ENCODE results near the gene RTRAF. TPM values are rescaled to one million over a fixed set of nuclear protein-coding genes. Genes with fewer than 3 reads are reported as not detected.

RTRAF gene
- total RNA-seq, 1 experiment from 2014 or later, result 93.7 TPM

DNA sequence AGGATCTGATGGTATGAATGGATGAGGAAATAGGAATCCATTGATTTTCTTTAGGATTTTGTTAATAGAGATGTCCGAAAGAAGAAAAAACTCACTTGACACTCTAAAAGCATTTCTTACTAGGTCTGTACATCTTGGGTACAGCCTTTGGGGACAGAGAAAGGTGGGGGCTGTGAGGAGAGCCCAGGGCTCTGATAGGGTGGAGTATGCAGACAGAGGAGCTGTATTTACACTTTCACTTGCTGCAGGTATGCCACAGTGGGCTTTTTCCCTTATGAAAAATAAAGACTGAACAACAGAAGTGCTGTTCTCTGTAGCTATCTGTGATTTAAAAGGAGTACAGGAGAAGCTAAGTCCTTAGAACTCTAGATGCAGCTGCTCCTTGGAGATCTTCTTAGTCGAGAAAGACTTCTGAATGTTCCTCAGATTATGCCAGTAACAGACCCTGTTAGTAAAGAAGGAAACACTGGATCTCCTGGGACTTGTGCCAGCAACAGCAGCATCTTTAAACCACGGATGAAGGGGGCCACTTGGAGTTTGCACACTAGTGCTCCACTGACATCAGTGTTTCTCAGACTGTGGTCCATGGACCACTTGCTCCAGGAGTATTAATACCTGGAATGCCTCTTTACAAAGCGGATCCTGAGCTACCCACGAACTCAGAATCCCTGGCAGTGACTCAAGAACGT, 19.4 kb upstream of the RTRAF start:
- H3K27ac ChIP-seq (ENCODE audit: low read length), result no peak overlapping the region
- TF ChIP-seq SIN3A (IDR thresholded peaks at IDR 0.05; ENCODE audit: borderline replicate concordance, insufficient read depth, low read depth, low read length) (no peak), REST (IDR thresholded peaks at IDR 0.05; ENCODE audit: insufficient read depth in 1 of 2, low read depth in 2 of 2, low read length in 1 of 2) (no peak), TCF7L2 (IDR thresholded peaks at IDR 0.05; ENCODE audit: low read depth, low read length) (no peak)
- intact Hi-C loops (cut with micrococcal nuclease; ENCODE audit: unreplicated experiment), result no loop called here
- H3K4me3 ChIP-seq (ENCODE audit: low read depth in 2 of 2, low read length in 2 of 2), result no peak overlapping the region
- ATAC-seq, result no peak
- no peak for DNase-seq (ENCODE audit: low read depth, low spot score)
- H3K27me3 ChIP-seq (ENCODE audit: control insufficient read depth, insufficient read depth, low read length), result peaks cover 5% of the 10 kb centered on the region
- no peaks in the 10 kb centered on the region for H3K9me3 ChIP-seq (ENCODE audit: control insufficient read depth, insufficient read depth, low read depth, low read length)
- BruUV-seq (replicated peaks), result no TSS peak
- in situ Hi-C loops (cut with HindIII; ENCODE audit: low pct_unique_long_range_greater_than_20kb, low sequenced_read_pairs), result no loop called here
- no peaks in the 10 kb centered on the region for H3K4me1 ChIP-seq (ENCODE audit: control insufficient read depth, insufficient read depth, low read length)
- ChIA-PET POLR2A (no interaction called here), CTCF (interaction anchor here (0.6 kb wide), 1 partner anchor 19 kb away, joined by 3 read pairs; no protein-coding TSS in a partner anchor)
- H3K36me3 ChIP-seq (ENCODE audit: control insufficient read depth, insufficient read depth, low read length), result no peaks in the 10 kb centered on the region

- TF ChIP-seq POLR2AphosphoS5 (IDR thresholded peaks at IDR 0.05; ENCODE audit: low read depth, low read length) (no peak), SIN3A (IDR thresholded peaks at IDR 0.05; ENCODE audit: borderline replicate concordance, insufficient read depth, low read depth, low read length) (no peak), TCF7L2 (IDR thresholded peaks at IDR 0.05; ENCODE audit: low read depth, low read length) (no peak), REST (IDR thresholded peaks at IDR 0.05; ENCODE audit: insufficient read depth in 1 of 2, low read depth in 2 of 2, low read length in 1 of 2) (no peak)
- TF ChIP-seq, protein P1, sequence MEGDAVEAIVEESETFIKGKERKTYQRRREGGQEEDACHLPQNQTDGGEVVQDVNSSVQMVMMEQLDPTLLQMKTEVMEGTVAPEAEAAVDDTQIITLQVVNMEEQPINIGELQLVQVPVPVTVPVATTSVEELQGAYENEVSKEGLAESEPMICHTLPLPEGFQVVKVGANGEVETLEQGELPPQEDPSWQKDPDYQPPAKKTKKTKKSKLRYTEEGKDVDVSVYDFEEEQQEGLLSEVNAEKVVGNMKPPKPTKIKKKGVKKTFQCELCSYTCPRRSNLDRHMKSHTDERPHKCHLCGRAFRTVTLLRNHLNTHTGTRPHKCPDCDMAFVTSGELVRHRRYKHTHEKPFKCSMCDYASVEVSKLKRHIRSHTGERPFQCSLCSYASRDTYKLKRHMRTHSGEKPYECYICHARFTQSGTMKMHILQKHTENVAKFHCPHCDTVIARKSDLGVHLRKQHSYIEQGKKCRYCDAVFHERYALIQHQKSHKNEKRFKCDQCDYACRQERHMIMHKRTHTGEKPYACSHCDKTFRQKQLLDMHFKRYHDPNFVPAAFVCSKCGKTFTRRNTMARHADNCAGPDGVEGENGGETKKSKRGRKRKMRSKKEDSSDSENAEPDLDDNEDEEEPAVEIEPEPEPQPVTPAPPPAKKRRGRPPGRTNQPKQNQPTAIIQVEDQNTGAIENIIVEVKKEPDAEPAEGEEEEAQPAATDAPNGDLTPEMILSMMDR (IDR thresholded peaks at IDR 0.05), result no peak
- no peaks in the 10 kb centered on the region for H3K4me1 ChIP-seq (ENCODE audit: control insufficient read depth, insufficient read depth, low read length)
- POLR2A ChIA-PET, result no interaction called here
- H3K36me3 ChIP-seq (ENCODE audit: control insufficient read depth, insufficient read depth, low read length), result no peaks in the 10 kb centered on the region
- DNase-seq (ENCODE audit: low read depth, low spot score) (no peak), ATAC-seq (no peak)
- H3K9me3 ChIP-seq (ENCODE audit: control insufficient read depth, insufficient read depth, low read depth, low read length), result no peaks in the 10 kb centered on the region
- intact Hi-C loops (cut with micrococcal nuclease; ENCODE audit: unreplicated experiment), result no loop called here
- H3K27ac ChIP-seq (ENCODE audit: low read length), result no peak overlapping the region
- in situ Hi-C loops (cut with HindIII; ENCODE audit: low pct_unique_long_range_greater_than_20kb, low sequenced_read_pairs), result no loop called here
- peaks cover 3% of the 10 kb centered on the region for H3K27me3 ChIP-seq (ENCODE audit: control insufficient read depth, insufficient read depth, low read length)
- BruUV-seq (replicated peaks), result no TSS peak
- H3K4me3 ChIP-seq (ENCODE audit: low read depth in 2 of 2, low read length in 2 of 2), result no peak overlapping the region
- CTCF ChIA-PET, result no interaction called here
Measured at GRCh38 chr14:51972566-51972965, 16.8 kb upstream of the RTRAF start.
